GM19455 (cell line): ENCODE measurements around the gene NAB1.

ENCODE experiments used
- ATAC-seq: cut with Tn5 transposase; IDR thresholded peaks from one replicate; pipeline ENCODE4 v1.9.1; 2021; ENCODE audit not compliant: unreplicated experiment

The NAB1 gene

DNA sequence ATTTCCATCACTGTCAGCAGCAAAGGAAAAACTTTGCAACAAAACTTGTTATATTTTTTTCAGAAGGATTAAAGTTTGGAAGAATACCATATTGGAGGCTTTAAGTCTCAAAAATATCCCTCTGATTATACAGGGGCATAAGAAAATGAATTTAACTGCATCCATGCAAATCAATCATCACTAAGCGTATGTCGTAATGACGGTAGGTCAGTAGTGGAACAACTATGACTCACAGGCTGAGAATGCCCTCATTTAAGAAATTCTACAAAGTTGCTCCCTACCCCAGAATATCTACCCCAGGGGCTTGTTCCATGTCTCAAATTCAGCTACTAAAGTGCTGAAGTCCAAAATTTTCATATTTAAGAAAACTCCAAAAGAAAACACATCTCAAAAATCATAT is 12.5 kb upstream of the NAB1 start:
- ATAC-seq, result no peak

DNA sequence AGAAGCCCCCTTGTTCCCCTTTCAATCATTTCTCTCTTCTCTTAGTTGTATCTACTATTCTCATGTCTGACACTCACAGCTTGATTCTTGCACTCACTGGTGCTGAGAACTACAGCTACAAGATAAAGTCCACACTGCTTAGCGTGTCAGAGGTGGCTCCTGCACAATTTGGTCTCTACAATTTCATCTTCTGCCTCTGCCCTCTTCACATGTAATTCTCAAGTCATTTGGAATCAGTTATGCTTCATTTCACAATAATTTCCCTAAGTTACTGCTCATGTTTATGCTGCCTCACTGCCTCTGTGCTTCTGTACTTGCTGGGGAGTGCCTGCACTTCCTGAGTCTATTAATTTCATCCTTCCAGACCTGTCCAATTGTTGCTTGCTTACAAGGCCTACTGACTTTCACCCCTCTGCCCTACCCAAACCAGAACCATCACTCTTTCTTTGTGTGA is 11.6 kb upstream of the NAB1 start:
- no peak for ATAC-seq

GRCh38 chr2:190637903-190638618 is 10.8 kb upstream of the NAB1 start:
- no peak for ATAC-seq

GRCh38 chr2:190640117-190640516 is 8.8 kb upstream of the NAB1 start:
- no peak for ATAC-seq

- no peak for ATAC-seq
Measured at GRCh38 chr2:190641469-190641868, 7.4 kb upstream of the NAB1 start.

- ATAC-seq, result no peak
Measured at GRCh38 chr2:190646780-190647522, 1.9 kb upstream of the NAB1 start.

DNA sequence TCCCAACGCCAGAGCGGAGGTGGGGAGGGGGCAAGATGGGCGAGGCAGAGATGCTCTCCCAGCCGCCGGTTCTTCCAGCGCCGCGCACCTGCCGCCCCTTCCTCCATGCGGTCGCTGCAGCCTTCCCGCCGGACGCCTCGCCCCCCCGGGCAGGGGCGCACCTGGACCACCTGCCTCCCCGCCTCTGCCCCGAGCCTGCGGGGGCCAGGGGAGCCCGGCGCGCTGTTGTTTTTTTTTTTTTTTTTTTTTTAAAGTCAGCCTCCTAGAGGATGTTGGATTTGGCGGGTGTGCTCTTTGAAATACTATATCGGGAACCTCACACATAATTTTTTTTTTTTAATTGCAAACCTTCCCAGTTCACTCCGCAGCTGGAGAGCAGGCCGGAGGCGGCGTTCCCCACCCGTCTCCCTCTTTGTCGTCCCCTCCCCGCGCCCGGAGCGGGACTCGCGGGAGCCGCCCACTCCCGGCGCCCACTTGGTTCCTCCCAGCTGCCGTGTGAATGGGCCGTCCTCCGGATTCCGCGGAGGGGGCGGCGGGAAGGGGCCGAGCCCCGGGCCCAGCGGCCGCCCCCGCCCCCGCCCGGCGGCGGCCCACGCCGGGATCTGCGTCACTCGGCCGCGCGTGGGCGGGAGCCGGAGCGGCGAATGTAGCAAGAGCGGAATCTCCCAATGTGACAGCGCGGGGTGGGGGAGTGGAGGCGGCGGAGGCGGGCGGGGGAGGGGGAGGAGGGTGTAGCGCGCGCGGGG is 421 bp upstream of the NAB1 start:
- peak; percentile 70 for ATAC-seq

- ATAC-seq, result no peak
Measured at GRCh38 chr2:190649798-190650390, 1.0 kb downstream of the NAB1 start.

- ATAC-seq, result no peak
Measured at GRCh38 chr2:190651413-190651812, 2.5 kb downstream of the NAB1 start.

DNA sequence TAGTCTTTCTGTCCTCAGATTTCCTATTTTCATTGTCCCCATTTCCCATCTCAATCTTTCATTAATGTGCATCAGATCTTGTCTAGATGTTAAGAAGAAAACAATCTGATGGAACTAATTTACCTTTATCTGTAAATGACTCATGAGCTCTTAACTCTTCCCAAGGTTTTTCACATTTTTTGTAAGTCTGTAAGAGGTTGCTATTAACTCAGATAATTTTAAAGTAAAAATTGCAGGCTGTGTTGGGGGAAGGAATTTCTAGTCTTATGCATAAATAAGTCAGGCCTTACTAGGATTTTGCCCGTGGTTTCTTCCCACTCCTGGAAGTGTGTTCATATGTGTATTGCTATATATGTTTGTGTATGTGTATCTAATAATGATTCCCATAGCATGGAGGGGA is 4.3 kb downstream of the NAB1 start:
- ATAC-seq, result no peak

DNA sequence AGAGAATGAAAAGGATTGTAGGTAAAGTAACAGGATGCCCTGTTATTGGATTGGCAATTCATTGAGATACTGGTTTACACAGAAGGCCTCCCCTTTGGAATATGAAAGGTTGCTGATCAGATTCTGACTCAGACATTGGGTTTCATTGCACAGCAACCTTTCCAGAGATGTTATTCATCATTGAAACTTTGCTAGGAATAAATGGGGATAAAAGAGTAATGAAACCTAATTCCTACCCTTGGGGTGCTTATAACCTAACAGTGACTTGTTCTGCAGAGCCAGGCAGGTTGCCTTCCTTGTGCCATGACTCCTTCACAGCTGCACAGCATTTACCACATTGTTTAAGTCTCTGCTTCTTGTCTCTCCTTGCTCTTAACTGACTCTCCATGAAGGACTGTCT is 5.0 kb downstream of the NAB1 start:
- ATAC-seq, result no peak

DNA sequence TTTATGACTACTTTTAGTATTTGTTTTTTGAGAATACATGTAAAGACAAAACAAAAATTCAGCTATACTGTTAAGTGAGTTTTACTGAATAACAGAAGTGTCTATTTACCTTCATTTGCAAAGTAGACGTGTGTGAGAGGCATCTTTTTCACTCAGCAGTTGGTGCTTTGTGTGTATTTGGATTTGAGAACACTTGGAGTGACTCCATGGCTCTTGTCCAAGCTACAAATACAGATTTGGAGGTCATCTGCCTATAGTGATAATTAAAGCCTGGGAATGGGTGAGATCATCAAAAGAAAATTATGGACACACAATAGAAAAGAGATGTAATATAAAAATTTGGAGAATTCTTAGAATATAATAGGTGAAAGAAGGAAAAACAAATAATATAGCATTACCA is 6.2 kb downstream of the NAB1 start:
- ATAC-seq, result no peak

DNA sequence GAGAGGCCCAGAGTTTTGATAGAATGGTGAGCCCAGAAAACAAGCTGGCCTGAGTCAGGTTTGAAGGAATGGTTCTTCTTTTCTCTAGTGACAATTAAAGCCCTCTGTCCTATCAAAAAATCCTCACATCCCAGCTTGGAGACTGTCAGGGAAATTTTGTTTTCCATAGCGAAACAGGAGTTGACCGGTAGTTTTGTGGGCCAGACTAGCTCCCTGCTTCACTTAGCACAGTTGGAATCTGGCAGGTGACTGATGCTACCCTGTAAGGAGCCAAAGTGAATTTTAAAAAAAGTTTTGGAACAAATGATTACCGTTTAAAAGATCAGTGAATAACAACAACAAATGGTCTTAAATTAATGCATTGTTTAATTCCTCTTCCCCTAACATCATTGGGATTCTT is 6.7 kb downstream of the NAB1 start:
- no peak for ATAC-seq

GRCh38 chr2:190656301-190656700 is 7.4 kb downstream of the NAB1 start:
- no peak for ATAC-seq

DNA sequence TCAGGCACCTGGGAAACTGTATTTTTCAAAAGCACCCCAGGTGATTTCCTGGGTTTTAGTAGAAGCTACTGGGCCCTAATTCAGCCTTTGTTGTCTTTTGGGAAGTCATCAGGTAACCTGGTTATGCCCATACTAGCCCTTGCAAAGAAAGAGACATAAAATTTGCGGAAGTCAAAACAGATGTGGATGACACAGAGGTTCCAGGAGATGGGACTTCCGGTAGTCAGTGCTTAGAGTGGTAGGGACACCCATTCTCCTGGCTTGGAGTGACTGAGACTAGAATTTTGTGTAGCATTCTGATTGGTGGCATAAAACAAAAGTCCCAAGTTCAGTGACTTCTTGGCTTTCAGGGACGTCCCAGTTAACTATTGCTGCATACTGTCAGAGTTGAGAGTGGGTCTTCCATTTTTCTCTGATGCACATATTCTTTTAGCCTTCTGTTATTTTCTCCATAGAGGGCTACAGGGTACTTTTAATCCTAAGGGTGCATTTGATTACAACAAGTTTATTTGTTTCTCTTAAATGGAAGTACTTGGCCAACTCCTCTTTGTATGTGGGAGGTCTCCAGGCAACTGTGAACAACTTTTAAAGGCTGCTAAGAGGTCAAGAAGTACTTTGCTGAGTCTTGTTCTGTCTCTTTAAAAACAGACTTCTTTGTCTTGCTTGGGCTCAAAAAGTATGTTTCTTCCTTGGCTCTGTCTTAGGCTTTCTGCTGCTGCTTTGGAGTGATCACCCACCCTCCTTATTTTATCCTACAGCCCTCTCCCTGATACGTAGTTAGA is 8.8 kb downstream of the NAB1 start:
- ATAC-seq, result no peak

DNA sequence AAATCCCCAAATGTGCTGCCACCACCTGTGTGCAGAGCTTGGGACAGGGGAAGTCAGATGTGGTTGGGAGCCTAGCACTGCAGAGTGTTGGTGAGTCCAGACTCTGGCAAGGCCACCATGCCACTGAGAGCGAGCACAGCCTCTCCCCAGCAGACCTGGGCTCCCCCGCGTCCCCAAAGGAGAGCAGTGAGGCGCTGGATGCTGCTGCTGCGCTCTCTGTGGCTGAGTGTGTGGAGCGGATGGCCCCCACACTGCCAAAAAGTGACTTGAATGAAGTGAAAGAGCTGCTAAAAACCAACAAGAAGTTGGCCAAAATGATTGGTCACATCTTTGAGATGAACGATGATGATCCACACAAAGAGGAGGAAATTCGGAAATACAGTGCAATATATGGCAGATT is 10.7 kb downstream of the NAB1 start:
- ATAC-seq, result no peak

DNA sequence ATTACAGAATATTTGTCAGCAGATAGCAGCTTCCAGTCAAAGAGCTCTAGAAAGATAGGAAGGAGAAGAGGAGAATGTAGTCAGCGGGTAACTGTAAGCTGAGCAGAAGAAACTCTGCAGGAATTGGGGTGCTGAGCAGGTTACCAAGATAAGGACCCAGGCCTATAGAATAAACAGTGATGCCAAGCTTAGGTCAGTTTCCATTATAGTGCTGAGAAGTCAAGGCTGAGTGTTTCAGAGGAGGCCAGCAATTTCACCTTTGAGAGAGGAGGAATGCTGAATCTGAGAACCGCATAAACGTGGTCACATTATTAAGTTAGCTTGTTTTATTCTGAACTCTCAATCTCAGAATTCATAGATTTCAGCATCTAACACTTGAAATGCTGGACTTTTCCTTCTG is 13.9 kb downstream of the NAB1 start:
- no peak for ATAC-seq

- no peak for ATAC-seq
Measured at GRCh38 chr2:190663348-190663747, 14.5 kb downstream of the NAB1 start.

DNA sequence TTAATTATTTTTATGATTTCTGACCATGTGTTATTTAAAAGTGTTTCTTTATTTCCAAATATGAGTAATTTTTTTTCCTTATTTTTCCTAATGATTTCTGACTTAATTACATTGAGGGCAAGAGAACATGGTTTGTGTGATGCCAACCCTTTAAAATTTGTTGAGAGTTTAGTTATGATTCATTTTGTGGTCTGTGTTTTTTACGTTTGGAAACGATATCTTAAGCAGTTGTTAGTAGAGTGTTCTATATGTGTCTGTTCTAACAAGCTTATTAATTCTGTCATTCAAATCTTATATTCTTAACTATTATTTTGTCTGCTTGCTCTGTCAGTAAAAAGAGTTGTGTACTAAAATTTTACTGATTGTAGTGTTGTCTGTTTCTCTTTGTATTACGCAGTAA is 15.0 kb downstream of the NAB1 start:
- no peak for ATAC-seq

DNA sequence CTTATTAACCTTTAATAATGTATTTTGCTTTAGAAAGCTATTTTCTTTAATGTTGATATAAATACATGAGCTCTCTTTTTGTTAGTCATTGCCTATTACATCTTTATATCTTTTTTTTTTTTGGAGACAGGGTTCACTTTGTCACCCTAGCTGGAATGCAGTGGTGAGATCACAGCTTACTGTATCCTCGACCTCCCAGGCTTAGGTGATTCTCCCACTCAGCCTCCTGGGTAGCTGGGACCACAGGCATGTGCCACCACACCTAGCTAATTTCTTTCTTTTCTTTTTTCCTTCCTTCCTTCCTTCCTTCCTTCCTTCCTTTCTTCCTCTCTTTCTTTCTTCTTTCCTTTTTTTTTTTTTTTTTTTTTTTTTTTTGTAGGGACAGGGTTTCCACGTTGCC is 15.4 kb downstream of the NAB1 start:
- ATAC-seq, result no peak

DNA sequence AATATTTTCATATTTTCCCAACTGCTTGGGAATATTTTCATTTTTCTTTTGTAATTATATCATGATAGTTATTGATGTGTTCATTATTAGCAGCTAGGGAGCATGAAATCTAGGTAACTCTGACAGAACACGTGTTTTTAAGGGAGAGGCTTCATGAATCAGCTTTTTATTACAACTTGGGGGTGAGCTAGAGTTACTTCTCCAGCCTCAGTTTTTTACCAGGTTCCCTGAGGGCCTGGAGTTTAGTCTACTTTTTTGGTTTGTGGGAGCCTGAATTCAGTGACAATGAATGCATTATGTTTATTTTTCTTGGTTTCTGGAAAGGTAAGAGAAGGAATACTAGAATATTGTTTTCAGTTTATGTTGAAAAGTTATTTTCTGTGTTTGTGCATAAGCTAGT is 18.0 kb downstream of the NAB1 start:
- ATAC-seq, result no peak
